ENCODE measurements around the gene RAD51B.
A peak's percentile ranks its signal among the peaks of the same experiment; 100 is the strongest.
"Not testable (repeated sequence)": the region's sequence is repeated elsewhere in the genome, so short reads cannot be mapped to it uniquely, and the experiment has no call there.

Gene RAD51B

GRCh38 chr14:68282479-68283377 lies 463.1 kb downstream of the RAD51B start:
- in situ Hi-C loops (cut with MboI; ENCODE audit: low pct_unique_long_range_greater_than_20kb, low sequenced_read_pairs) = no loop called here
- DNase-seq = no peak

GRCh38 chr14:68283378-68284123 lies 464.0 kb downstream of the RAD51B start:
- DNase-seq = no peak
- in situ Hi-C loops (cut with MboI; ENCODE audit: low pct_unique_long_range_greater_than_20kb, low sequenced_read_pairs) = no loop called here

- DNase-seq = no peak
- in situ Hi-C loops (cut with MboI; ENCODE audit: low pct_unique_long_range_greater_than_20kb, low sequenced_read_pairs) = no loop called here
Observed at GRCh38 chr14:68284333-68284732, 464.8 kb downstream of the RAD51B start.

- in situ Hi-C loops (cut with MboI; ENCODE audit: low pct_unique_long_range_greater_than_20kb, low sequenced_read_pairs) = no loop called here
- DNase-seq = no peak
Observed at GRCh38 chr14:68284834-68285233, 465.3 kb downstream of the RAD51B start.

- in situ Hi-C loops (cut with MboI; ENCODE audit: low pct_unique_long_range_greater_than_20kb, low sequenced_read_pairs) = no loop called here
- peak; percentile 61 for DNase-seq
Observed at GRCh38 chr14:68285421-68286179, 466.0 kb downstream of the RAD51B start.

GRCh38 chr14:68286667-68287066 lies 467.1 kb downstream of the RAD51B start:
- no peak for DNase-seq

GRCh38 chr14:68289452-68289851 lies 469.9 kb downstream of the RAD51B start:
- DNase-seq; in situ Hi-C loops (cut with MboI; ENCODE audit: low pct_unique_long_range_greater_than_20kb, low sequenced_read_pairs): not testable (repeated sequence)

More at GRCh38 chr14:68286667-68287066, 467.1 kb downstream of the RAD51B start:
- in situ Hi-C loops (cut with MboI; ENCODE audit: low pct_unique_long_range_greater_than_20kb, low sequenced_read_pairs) = no loop called here

GRCh38 chr14:68291820-68292219 lies 472.2 kb downstream of the RAD51B start:
- no peak for DNase-seq
- in situ Hi-C loops (cut with MboI; ENCODE audit: low pct_unique_long_range_greater_than_20kb, low sequenced_read_pairs) = no loop called here

GRCh38 chr14:68292441-68293215 lies 473.0 kb downstream of the RAD51B start:
- DNase-seq = no peak
- in situ Hi-C loops (cut with MboI; ENCODE audit: low pct_unique_long_range_greater_than_20kb, low sequenced_read_pairs) = no loop called here

- in situ Hi-C loops (cut with MboI; ENCODE audit: low pct_unique_long_range_greater_than_20kb, low sequenced_read_pairs) = no loop called here
- DNase-seq = no peak
Observed at GRCh38 chr14:68293404-68293803, 473.8 kb downstream of the RAD51B start.

- in situ Hi-C loops (cut with MboI; ENCODE audit: low pct_unique_long_range_greater_than_20kb, low sequenced_read_pairs) = no loop called here
- peak; percentile 17 for DNase-seq
Observed at GRCh38 chr14:68295316-68295816, 475.8 kb downstream of the RAD51B start.

GRCh38 chr14:68297039-68297438 lies 477.5 kb downstream of the RAD51B start:
- in situ Hi-C loops (cut with MboI; ENCODE audit: low pct_unique_long_range_greater_than_20kb, low sequenced_read_pairs) = no loop called here
- no peak for DNase-seq

GRCh38 chr14:68297876-68298468 lies 478.4 kb downstream of the RAD51B start:
- peak; percentile 21 for DNase-seq
- in situ Hi-C loops (cut with MboI; ENCODE audit: low pct_unique_long_range_greater_than_20kb, low sequenced_read_pairs) = no loop called here

- in situ Hi-C loops (cut with MboI; ENCODE audit: low pct_unique_long_range_greater_than_20kb, low sequenced_read_pairs) = no loop called here
- no peak for DNase-seq
Observed at GRCh38 chr14:68300608-68301007, 481.0 kb downstream of the RAD51B start.

GRCh38 chr14:68301219-68301618 lies 481.6 kb downstream of the RAD51B start:
- in situ Hi-C loops (cut with MboI; ENCODE audit: low pct_unique_long_range_greater_than_20kb, low sequenced_read_pairs) = no loop called here
- DNase-seq = no peak

- DNase-seq; in situ Hi-C loops (cut with MboI; ENCODE audit: low pct_unique_long_range_greater_than_20kb, low sequenced_read_pairs): not testable (repeated sequence)
Observed at GRCh38 chr14:68302938-68303337, 483.4 kb downstream of the RAD51B start.

- in situ Hi-C loops (cut with MboI; ENCODE audit: low pct_unique_long_range_greater_than_20kb, low sequenced_read_pairs) = no loop called here
- DNase-seq = no peak
Observed at GRCh38 chr14:68305738-68306137, 486.2 kb downstream of the RAD51B start.

GRCh38 chr14:68306265-68306933 lies 486.8 kb downstream of the RAD51B start:
- no peak for DNase-seq

More at GRCh38 chr14:68306265-68306933, 486.8 kb downstream of the RAD51B start:
- in situ Hi-C loops (cut with MboI; ENCODE audit: low pct_unique_long_range_greater_than_20kb, low sequenced_read_pairs) = no loop called here
